SKM-1 (cell line): ENCODE measurements around the gene ST3GAL5.

Experiments used
- DNase-seq: peaks from one replicate; lab custom pipeline; 2025; ENCODE audit not compliant: unreplicated experiment; lab: John Stamatoyannopoulos, UW

The ST3GAL5 gene

DNA sequence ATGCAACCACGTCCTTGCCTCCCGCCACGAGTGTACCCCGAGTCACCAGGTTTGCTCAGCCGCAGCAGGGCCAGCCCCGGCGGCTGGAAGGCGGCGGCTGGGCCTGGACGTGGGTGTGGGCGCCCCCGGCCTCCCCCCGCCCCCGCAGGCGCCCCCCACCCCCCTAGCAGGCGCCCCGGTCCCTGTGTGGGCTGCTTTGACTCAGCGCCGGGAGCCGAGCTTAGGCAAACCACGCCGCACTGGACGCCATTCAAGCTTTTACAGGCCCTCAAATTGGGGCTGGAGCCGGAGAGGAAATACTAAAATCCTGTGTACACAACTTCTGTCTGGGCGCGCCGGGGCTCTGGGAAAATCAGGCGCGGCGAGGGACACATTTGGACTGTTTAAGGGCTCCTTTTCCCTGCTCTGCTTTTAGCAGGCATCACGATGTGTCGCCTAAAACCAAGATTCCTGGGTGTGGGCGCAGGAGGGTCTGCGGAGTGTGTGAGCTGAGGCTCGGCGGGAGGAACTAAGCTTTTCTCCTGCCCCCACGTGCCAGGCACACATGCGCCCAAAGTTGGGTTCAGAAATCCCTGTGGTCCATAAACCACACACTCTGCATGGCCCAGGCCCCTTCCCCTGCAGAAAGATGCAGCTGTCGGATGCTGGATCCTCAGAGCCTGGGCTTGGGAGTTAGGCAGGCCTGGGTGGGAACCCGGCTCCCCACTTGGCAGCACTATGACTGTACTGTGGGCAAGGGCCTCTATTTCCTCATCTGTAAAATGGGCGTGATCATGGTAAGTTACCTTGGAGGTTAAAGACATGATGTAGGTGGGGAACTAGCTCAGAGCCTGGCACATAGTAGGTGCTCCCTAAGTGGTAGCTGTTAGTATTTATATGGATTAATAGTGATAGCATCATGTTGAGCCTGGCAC is 77.4 kb downstream of the ST3GAL5 start:
- no peak for DNase-seq

DNA sequence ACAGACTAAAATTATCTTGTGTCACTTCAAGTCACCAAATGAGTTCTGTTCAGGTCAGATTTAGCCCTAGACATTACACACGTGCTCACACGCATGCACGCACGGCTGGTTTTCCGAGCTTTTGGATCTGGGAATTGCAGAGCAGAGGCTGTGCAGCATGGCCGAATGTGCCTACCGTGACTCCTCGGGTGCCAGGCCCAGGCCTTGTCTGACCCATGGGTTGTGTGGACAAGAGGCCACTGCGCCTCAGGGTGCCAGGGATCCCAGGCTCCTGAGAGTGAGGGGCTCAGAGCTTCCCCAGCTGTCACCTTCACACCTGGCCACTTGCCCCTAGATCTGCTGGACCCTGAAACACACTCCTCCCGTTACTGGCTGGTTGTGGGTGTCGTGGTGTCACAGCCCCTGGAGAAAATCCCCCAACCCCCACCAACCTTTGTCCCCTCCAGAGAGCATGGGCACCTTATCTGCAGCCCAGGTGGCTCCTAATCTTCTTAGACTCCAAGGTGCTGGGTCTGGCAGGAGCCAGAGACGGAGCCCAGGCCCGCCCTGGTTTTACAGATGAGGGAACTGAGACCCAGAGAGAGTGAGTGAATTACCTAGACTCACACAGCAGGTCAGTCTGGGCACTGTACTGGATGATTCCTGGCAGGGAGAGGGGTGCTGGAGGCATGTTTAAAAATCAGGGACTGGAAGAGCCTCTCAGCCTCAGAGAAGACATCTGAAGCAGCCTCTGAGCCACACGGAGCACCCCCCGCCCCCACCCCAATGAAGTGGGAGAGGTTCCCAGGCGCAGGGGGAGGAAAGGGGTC is 78.2 kb downstream of the ST3GAL5 start:
- DNase-seq, result no peak

DNA sequence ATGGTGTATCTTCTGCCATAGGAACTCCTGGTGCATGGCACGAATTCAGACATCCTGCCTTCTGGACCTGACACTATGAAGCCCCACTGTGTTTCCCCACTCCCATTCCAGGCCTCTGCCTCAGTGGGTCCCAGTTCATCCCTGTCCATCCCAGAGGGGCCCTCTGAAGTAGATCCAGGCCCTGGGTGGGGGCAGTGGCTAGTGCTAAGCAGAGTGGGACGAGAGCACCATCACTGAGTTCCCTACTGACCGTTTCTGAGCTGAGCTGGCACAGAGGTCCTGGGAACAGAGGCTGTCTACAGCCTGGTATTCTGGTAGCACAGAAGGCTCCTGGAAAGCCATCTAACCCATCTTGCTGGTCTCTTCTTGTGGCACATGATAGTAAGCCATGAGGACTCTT is 81.0 kb downstream of the ST3GAL5 start:
- DNase-seq, result no peak

DNA sequence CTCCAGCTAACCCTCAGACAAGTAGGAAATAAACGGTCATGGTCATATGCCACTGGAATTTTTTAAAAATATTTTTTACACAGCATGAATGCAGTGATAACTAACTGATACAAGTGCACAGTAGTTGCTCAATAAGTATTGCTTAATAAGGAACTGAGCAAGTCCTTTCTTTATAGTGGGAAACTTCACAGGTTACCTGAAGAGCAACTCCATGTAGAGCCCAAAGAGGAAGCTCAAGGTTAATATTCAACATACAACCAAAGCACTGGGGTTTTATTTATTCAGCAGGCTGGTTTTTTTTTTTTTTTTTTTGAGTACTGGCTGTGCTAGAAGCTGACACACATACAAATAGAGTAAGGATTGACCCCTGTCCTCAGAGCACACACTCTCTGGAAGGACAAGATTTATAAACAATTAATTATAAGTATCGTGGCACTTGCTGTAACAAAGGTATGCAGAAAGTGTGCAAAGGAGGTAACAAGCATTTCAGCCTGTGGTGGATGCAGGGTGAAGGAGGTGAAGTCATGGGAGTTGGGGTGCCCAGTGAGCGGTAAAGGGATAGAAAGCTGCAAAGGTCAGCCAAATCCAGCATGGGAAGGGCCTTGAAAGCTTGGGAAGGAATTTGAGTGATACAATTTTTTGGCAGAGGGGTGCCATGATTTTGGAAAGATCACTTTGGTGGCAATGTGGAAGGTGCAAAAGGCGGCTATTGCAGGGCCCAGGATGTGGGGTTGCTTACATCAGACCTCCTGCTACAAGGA is 82.3 kb downstream of the ST3GAL5 start:
- peak; percentile 26 for DNase-seq

DNA sequence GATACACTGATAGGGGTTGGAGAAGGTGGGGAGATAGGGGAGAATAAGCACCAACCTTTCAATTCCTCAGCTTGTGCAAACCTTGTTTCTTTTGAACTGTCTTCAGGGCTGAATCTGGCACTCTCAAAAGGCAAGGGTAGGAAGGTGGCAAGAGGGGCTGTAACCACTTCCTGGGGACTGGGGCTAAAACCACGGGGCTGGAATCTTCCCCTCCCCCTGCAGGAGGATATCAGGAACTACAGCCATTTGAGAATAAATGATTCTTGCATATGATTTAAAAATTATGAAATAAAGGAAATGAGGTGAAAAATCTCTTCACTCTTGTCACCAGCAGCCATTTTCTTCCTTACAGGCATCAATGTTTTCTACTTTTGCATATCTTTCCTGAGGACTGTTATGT is 84.2 kb downstream of the ST3GAL5 start:
- peak; percentile 57 for DNase-seq

DNA sequence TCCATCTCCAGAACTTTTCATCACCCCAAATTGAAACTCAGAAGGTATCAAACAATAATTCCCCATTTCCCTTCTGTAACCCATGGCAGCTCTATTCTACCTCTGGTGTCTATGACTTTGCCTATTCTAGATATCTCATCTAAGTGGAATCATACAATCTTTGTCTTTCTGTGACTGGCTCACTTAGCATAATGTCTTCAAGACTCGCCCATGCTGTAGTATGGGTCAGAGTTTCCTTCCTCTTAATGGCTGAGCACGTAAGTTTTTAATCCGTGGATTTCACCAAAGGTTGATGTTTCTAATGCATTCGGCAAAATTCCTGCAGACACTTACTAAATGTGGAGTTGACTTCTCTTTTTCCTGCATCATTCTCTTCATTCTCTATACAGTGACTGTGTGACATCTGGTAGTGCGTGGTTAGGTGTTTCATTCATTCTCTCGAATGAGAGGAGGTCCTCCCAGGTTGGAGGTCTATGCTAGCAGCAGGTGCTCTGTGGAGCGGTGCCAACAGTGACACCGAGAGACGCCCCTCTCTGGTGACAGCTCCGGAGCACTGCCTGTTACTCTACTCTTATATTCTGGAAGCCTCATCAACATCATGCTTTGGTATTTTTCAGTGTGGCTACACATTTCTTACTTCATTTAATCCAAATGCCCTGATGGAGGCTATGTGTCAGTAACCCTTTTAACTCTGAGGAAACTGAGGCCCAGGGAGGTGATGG is 84.9 kb downstream of the ST3GAL5 start:
- DNase-seq, result no peak

DNA sequence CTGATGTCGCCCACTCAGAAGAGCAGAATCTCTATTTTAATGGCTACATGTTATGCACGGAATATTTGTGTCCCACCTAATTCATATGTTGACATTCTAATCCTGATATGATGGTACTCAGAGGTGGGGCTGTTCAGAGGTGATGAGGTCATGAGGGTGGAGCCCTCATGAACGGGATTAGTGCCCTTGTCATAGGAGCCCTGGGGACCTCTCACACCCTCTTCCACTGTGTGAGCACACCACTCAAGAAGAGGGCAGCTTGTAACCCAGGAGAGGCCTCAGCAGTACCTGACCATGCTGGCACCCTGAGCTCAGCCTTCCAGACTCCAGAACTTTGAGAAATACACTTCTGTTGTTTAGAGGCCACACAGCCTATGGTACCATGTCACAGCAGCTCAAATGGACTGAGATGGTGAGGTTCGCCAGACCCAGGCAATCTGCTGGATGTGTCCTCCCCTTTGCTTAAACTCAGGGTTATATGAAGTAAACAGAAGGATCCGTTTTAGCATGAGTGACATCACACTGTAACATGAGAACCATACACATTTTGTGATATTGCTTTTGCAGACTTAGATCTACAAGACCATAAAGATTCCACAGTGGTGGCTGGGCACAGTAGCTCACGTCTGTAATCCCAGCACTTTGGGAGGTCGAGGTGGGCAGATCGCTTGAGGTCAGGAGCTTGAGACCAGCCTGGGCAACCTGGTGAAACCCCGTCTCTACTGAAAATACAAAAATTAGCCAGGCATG is 86.3 kb downstream of the ST3GAL5 start:
- DNase-seq, result no peak

DNA sequence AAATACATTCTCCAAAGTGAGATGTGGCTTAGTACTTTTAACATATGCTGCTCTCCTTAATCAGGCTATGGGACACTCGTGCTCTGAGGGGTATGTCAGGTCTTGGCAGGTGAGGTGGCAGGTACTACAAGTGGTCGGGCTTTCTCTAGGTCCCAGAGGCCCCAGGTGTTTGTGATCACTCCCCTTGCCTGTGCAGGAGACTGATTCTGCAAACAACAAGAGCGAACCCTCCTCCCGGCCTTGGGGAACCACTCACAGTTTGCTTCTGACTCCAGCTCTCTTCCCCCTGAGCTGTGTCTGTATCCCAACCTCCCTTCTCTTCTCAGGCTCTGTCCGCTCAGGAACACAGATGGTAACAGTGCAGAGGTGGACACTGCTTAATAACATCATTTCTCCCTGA is 86.9 kb downstream of the ST3GAL5 start:
- no peak for DNase-seq

DNA sequence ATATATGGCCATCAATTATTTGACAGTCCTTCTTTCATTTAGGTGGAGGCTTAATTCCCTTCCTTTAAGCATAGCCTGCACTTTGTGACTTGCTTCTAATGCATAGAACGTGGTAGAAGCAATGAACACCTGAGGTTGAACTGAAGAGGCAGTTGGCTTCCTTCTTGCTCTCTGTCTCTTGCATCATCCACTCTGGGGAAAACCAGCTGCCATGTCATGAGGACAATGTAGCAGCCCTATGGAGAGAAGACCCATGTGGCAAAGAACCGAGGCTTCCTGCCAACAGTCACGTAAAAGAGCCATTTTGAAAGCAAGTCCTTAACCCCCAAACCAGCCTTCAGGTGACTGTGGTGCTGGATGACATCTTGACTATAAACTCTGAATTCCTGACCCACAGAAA is 88.2 kb downstream of the ST3GAL5 start:
- DNase-seq, result no peak

DNA sequence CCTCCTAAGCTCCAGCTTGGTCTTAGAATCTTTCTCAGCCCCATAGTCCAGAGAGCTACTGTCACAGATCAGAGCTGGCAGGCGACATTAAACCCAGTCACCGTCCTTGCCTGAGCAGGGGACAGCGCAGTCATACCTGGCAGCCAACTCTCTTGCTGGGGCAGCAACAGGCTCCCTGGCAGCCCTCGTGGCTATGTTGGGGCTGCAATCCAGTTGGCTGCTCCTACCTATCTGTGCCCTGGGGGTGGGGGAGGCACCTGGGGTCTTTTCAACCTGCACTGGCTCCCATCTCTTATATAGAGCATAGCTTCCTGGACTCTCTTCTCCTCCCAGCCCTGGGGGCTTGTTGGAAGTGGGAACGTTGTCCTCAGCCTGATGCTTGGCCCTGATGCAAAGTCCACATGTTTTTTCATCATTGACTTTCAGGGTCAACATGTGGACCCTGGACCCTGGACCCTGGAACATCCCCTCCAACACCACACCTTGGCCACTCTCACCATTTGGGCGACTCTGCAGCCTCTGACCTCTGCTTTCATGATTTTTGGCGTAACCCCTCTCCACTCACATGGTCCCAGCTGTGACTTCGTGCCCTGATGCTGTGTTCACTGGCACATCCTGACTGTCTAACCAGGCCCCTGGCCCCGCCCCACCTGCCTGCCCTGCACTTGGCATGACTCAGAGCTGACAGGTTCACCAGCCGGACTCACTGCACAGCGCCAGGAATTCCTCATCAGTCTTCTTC is 89.4 kb downstream of the ST3GAL5 start:
- no peak for DNase-seq

DNA sequence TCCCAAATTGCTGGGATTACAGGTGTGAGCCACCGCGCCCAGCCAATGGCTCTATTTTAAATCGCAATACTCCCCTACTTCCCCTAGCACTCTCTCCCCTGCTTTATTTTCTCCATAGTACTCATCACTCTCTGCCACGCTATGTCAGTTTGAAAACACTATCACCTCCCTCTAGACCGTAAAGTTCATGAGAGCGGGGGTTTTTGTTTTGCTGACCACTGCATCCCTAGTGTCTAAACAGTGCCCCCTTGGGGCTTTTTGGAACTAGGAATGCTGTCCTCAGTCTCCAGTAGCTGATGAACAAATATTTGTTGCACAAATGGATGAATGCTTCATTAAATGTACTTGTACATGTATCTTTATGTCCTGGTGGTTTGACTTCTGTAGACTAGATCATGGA is 90.9 kb downstream of the ST3GAL5 start:
- no peak for DNase-seq

DNA sequence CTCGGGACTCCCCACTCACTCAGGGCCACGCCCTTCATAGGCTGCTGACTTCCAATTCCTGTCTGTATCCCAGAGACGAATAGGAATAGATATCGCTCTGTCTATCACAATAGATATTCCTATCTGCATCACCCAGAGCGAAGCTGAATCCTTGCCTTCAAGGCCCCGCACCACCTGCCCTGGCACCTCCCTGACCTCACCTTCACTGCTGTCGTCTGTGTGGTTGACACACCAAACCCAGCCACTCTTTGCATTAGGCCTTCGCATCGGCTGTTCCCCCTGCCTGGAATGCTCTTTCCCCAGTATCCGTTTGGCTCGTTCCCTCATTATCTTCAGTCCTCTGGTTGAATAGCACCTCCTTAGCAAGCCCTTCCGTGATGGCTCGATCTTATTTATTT is 91.5 kb downstream of the ST3GAL5 start:
- no peak for DNase-seq

DNA sequence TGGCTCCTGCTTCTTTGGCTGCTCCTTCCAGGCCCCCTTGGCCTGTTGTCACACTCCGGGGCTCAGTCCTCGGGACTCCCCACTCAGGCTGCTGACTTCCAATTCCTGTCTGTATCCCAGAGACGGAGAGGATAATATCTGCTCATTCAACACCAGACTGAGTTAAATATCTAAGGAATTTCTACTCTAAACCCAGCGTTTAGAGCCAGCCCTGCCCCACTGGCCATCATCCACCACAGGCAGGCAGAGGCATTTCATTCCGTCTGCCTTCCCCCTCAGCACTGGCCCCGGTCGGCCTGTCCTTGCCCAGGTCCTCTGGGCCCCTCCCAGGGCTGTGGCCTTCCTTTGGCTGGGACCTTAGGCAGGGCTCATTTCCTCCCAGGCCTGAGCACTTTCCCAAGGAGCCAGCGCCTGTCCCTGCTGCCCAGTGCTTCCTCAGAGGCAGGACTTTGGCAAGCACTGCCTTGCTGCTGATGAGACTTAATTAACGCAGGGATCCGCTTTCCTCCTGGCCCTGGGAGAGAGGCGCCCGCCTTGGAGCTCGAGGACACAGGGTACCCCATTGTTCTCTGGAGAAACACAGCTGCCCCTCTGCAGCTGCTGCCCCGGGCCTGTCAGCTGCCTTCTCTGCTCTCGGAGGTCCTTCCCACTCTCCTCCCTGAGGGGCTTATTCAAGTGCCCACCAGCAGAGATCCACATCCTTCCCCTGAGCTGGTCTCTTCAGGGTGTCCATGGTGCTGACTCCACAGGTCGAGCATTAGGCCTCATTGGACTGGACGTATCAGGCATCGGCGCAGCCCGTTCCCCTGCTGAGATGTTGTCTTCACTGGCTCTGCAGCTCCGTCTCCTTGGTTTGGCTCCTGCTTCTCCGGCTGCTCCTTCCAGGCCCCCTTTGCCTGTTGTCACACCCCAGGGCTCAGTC is 92.2 kb downstream of the ST3GAL5 start:
- no peak for DNase-seq

DNA sequence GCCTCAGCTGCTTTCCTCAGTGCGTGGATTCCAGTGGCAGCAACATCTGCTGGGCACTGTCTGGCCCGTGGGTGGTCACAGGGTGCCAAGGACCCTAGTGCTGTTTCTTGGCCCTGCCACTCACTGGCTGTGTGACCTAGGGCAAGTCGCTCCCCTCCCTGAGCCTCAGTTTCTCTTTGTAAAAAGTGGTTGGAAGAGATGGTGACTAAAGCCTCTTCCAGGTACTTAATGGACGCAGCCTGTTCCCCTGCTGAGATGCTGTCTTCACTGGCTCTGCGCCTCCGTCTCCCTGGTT is 92.8 kb downstream of the ST3GAL5 start:
- no peak for DNase-seq

DNA sequence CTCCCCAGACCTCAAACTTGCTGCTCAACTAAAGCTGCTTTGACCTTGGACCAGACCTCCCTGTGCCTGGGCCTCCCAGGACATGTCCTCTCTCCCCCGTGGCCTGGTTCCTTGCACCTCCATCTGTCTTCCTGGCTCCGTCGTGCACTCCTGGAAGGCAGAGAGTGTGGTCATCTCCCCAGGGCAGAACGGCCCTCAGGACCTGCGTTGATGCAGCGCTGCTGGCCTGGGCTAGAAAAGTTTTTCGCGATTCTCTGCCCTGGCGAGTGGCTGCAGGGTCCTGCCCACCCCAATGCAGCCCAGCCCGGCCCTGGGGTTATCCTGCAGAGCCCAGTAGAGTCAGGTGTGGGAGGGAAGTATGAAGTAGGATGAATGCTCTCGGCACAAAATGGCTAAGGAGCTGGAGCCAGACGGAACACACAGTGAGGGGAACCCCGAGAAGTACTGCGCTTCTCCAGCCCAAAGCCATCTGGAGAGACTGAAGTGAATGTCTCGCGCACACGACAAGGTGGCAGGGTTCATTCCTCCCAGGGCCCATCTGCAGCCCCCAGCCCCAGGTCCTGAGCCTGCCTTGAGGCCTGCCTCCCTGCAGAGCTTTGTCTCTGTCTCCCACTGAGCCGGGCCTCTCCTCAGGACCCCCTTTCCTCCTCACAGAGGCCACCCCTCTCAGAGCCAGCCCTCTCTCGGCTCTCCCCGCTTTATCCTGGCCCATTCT is 93.3 kb downstream of the ST3GAL5 start:
- DNase-seq, result no peak

DNA sequence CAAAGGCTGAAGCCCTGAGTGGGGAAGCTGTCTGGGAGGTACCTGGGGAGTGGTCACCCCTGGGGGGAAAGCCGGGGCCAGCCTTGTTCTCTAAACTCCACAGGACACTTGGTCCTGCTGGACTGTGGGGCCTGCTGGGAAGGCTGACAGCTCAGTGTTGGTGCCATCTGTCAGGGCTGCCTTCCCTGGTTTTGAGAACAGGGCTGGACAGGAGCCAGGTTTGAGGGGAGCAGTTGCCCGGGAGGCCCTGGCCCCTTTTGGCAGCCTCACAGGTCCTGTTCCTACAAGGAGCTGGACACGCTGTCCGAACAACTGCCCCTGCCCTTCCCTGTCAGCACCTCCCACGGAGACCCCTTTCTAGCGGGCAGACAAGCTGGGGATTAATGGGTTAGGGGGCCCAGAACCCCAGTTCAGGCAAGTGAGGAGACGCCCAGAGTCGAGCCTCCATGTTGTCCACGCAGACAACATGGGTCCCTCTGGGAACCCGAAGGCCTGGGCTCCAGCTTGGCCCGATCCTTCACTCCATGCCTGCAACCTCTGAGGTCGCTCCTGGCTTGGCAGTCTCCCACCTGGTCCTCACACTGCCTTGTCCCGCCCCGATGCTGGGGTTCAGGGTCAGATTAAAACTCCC is 94.2 kb downstream of the ST3GAL5 start:
- DNase-seq, result no peak

DNA sequence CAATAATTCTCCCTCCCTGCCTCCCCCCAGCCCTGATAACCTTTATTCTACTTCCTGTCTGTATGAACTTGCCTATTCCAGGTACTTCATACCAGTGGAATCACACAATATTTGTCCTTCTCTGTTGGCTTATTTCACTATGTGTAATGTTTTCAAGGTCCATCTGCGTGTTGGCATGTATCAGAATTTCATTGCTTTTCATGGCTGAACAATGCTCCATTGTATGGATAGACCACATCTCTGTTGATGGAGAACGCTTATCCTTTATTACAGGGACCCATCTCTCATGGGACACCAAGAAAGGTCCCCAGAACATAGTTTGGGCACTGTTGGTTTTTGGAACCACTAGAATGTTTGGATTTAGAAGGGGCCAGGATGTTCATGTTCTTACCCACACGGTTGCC is 94.8 kb downstream of the ST3GAL5 start:
- DNase-seq, result no peak

DNA sequence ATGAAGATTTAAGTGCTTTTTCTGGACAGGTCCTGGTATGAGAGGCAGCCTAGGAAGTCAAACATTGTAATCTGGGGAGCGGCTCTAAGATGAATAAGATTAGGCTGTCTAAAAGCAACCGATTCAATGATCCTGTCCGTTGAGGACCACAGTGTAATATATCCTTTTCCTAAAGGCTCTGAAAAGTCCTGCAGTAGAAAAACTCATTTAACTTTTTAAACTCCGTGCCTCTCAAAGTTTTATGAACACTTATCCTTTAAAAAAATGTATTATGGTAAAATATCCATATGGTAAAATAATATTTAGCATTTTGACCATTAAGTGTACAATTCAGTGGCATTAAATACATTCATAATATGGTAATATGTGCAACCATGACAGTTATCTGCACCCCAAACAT is 95.2 kb downstream of the ST3GAL5 start:
- DNase-seq, result no peak
